ENCODE data around the gene MAP4K2.
"Not testable (repeated sequence)": the region's sequence is repeated elsewhere in the genome, so short reads cannot be mapped to it uniquely, and the experiment has no call there.

MAP4K2 gene

DNA sequence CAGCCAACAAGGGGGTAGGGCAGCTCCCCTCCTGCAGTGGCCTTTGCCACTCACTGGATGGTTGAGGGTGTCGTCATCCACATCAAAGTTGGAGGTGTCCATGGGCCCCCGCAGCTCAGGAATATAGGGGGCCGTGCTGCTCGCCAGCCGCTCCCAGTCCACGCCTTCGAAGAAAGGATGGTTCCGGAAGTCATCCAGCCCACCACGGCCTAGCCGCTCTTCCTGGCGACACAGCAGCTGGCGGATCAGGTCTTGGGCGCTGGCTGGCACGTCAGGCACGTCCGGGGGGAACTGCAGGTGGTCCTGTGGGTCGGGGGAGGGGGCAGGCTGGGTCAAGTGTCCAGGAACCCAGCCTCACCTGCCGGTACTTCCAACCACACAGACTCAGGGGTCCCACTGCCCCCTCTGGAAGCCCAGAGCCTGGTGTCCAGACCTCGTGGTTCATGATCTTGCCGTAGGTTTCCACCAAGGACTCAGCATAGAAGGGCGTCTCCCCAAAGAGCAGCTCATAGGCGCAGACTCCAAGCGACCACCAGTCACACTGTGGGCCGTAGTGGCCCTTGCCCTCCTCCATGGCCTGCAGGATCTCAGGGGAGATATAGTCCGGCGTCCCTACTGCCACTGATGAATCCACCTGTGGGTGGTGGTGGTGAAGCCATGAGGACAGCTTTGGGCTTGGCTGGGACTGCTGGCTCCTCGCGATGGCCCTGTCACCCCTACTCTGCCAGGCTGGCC lies 35.8 kb upstream of the MAP4K2 start:
- no peak for DNase-seq

DNA sequence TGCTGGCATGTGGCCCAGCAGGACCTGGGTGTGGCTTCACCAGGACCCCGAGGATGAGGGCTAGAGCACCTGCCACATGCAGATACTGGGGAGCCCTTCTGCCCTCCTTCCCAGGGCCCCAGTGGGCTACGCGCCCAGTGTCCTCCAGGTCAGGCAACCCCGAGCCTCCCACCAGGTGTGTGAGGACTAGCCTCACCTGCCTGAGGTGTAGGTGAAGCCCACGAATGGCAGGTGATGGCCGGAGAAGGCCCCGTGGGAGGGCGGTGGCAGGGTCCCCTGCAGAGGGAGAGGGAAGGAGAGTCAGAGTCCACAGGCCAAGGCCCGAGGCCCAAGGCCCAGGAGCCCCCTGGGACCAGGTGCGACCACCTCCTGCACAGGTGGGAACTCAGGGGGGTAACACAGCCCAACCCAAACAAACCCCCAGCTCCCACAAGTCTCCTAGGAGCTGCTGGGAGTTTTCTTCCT lies 34.9 kb upstream of the MAP4K2 start:
- DNase-seq, result no peak

DNA sequence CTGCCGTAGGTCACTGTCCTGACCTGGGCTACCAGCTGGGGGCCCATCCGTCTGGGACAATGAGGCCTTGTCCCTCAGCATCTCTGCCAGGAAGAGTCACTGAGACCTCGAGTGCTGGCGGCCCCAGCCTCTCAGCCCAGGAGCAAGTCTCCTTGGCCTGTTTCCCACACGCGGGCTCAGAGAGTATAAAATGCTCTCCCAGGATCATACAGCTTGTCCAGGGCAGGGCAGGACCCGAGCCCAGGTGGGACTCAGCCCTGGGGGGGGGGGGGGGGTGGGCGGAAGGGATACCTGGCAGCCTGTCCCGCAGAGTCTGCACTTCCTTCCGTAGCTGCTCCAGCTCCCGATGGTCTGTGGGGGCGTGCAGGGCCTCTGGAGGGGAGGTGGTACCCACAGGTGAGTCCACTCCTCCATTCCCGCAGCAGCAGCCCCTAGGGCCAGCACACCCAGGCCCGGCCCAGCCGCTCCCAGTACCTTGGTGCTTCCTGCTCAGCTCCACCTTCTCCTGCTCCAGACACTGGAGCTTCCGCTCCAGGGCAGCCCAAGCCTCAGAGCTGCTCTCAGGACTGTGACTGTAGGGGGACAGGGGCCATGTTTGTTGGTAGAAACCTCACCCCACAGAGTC lies 33.5 kb upstream of the MAP4K2 start:
- DNase-seq, result no peak

DNA sequence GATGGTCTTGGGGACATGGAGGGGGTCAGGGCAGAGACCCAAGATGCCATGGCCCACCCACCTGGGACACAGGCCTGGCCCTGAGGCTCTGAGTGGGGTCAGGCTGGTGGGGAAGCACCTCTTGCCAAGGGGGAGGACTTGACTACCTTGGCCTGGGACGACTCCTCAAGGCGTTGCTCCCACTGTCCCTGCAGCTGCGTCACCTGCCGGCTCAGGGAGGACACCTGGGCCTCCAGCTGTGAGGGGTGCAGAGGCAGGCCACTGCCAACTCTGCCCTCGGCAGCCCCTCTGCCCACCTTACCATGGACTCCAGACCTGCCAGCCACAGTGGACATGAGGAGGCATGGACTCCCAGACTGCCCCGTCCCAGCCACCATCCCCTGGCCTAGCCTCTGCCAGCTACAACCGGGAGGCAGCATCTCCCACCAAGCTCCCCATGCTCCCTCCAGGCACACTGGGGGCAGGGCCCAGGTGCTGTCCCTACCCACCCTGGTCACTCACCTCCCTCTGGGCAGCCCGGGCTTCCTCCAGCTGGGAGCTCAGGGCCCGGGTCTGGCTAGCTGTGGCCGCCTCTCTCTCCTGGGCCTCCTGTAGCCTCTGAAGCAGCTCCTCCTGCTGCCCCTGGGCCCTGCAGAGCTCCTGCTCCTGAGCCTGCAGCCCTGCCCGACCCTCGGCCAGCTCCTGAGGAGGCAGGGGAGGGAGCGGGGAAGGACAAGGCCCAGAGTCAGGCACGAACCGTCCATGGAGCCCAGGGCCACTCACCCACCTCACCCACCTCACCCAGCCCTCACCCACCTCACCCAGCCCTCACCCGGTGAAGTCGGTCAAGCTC lies 32.8 kb upstream of the MAP4K2 start:
- DNase-seq, result no peak

DNA sequence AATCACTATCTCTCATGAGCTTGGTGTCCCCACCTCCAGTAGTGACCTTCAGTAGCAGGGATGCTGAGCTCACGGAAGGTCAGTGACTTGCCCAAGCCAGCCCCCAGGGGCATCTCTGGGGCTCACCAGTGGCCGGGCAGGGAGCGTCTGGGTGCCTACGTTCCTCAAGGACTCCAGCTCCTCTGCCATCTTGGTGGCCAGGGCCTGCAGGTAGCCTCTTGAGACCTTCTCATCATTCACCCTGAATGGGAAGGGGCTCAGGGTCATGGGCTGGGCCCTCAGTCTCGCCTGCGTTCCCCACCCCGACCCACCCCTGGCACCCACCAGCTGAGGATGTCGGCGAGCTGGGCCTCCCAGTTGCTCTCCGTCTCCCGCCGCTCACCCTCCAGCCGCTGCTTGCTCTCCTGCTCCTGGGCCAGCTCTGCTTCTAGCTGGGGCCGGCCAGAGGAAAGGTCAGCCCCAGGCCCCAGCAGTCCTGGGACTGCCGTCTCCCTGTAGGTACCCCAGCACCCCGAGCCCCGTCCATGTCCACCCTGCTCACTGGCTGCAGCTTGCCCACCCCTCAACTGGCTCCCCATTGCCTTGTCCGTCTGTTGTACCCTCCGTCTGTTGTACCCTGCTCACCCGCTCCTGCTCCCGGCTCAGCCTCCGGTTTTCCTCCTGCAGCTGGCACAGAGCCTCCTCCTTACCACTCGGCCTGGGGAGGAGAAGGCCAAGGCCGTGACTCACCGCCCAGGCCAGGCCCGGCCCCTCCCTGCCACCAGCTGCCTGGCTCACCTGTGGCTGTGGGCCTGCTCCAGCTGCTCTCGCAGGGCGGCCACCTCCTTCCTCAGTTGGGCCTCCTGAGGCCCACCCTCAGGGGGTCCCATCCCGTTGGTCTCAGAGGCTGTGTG lies 32.0 kb upstream of the MAP4K2 start:
- DNase-seq, result no peak

DNA sequence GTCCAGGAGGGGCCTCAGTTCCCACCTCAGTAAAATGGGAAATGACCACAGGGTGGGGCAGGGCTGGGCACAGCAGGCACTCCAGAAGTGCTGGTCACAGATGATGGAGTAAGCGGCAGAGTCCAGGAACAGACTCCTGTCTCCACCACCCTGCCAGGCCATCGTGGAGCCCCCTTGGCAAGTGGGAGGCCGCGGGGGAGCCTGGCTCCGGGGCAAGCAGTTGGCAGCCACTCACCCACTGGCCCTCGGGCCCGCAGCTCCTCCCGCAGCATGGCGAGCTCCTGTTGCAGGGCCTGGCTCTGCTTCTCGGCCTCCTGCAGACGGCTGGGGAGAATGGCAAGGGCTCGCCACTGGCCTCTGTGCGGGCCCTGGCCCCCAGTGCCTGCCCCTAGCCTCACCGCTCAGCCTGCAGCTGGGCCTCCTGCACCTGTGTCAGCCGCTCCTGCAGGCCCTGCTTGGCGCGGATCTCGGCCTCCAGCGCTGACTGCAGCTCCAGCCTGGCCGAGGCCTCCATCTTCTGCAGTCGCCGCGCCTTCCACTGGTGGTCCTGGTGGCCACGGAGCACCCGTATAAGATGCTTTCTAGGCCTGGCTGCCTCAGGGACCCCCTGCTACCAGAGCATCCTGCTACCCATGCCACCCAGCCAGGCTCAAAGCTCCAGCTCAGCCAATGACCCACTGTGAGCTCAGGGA lies 31.2 kb upstream of the MAP4K2 start:
- no peak for DNase-seq

DNA sequence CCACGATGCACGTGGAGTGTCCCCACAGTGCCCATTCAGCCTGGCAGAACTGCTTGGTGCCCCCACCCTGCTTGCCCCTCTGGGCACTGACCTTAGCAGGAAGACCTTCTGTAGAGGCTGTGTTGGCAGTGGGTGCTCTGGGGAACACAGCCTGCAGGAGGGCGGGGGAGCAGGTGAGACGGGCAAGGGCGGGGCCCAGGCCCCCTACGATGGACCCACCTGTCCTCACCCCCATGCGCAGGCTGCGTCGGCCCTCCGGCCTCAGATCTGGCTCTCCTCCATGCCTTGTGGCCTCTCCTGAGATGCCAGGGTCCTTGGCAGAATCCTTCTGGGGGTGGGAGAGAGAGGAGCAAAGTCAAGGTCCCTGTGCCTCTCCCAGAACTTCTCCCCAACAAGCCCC lies 30.5 kb upstream of the MAP4K2 start:
- no peak for DNase-seq

DNA sequence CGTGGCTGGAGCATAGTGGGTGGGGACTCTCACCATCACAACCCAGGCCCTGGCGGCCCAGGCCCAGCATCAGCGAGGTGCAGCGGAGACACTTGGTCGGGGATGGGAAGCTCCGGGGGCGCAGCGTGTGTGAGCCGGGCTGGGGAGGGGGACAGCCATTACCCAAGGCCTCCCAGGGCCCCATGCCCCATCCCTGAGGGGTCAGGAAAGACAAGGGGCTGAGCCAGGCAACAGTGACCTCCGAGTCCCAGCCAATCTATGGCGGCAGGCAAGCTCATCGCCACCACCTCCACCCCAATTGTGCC lies 30.1 kb upstream of the MAP4K2 start:
- no peak for DNase-seq

DNA sequence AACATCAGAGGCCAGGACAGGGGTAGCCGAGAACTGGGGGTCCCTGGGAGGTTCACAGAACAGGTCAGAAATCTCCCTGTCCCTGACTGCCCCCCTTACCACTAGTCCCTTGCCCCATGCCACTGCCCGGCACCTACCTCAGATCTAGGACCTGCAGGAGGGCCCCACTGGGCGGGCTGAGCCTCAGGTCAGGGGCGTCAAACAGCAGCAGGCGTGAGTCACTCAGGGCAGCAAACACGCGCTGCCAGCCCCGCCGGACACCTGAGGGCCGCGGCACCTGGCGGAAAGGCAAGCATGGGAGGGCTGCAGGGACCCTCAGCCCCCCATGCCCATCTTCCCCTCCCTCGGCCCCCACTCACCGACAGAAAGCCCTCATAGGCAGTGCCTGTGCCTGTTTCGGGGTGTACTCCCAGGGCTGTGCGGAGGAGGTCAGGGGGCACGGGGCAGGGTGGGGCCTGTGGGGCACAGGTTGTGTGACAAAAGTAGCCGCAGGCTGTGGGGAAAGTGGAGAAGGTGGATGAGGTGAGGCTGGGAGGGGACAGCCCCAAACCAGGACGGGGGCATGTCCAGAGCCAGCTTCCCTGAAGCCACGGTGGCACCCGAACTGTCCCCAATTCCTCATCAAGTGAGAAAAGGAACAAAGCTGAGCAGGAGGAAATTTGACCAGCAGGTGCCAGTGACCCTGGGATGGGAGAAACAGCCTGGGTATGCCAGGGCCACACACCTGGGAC lies 29.6 kb upstream of the MAP4K2 start:
- no peak for DNase-seq

DNA sequence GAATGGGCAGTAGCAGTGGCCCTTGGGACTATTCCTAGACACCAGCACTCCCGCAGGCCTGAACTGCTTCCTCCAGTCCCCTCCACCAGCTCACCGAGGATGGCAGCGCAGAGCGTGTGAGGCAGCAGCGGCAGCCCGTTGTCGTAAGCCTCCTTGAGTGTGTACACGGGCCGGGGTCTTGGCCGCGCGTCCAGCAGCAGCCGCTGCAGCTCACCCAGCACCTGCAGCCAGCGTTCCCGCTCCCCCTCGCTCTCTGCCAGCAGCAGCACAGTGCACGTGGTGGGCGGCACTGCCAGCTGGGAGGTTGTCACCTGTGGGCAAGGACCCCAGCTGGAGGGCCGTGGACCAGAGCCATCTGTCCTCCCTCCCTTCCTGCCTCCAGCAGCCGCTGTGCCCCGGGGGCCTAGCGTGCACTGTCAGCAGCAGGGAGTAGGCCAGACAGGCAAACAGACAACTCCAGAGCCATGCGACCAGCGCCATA lies 28.4 kb upstream of the MAP4K2 start:
- no peak for DNase-seq

DNA sequence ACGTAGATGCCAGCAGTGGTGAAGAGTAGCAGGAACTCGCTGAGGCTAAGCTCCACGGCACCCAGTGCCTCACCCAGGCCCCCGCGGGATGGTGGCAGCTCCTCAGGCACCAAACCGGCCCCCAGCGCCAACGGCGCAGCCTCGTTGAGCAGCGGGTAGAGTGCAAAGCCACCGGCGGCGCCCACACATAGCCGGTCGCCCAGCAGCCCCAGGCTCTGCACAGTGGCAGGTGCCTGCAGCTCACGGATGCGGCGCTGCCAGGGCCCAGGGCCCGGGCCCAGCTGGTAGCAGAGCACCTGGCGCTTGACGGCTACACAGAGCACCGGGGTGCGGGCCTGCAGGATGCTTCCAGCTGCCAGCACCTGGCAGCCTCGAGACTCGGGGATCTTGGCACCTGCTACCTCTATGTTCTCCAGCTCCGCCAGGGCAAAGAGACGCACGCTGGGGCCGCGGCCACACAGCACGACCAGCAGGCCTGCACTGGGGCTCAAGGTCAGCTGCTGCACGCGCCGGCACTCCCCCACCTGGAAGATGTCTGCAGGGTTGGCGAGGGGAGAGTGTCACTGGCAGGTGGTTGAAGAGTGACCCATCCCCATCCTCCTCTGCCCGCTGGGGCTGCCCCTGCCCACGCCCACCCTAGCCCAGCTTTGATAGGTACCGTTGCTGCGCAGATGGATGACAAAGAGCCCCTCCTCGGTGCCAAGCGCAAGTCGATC lies 26.7 kb upstream of the MAP4K2 start:
- DNase-seq, result no peak

DNA sequence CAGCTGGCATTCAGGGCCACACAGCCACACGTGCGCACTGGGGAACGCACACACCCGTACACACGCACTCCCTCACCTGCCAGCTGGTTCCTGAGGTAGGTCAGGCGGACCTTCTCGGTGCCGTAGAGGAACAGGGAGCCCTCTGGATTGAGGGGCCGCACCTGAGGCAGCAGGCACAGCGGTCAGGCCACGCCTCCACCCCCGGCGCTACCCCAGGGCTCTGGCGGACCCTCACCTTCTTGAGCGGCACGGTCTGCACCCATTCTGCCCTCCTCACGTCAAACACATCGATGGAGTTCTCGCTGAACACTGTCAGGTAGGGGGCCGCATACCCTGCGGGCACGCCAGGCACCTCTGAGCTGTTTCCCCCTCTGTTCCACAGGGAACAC lies 24.4 kb upstream of the MAP4K2 start:
- no peak for DNase-seq

DNA sequence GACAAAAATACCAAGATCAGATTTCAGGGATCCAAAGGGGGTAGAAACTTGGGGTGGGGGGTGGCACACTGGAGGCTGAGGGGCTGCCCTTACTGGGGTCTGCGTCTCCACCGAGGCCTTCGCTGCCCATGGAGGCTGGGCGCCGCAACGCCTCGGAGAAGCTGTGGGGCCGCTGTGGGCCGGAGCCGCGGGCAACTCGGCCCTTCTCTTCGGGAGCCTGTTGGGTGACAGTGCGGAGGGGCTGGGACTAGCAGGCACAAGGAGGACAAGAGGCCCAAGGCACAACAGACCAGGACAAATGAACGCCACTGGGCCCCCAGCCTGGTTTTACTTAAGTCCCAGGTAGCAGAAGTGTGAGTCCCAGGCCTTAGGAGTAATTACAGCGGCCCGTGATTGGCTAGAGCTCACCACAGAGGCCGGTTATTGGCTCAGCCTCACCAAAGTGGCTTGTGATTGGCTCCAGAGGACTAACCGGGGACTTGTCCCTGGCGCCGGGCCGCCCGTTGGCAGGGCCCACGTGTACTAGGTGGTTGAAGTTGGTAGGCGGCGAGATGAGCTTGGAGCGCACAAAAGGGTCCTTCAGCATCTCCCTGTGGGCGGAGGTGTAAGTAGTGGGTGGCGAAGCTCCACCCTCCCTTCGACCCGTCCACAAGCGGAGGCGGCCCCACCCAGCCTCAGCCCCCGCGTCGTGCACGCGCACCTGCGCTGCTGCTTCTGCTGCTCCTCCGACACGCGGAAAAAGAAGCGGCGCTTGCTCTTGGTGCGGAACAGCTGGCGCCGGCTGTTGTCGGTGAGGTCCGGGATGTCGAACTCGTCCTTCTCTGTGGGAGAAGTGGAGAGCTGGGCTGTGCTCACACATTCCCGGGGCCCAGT lies 23.8 kb upstream of the MAP4K2 start:
- DNase-seq, result no peak

DNA sequence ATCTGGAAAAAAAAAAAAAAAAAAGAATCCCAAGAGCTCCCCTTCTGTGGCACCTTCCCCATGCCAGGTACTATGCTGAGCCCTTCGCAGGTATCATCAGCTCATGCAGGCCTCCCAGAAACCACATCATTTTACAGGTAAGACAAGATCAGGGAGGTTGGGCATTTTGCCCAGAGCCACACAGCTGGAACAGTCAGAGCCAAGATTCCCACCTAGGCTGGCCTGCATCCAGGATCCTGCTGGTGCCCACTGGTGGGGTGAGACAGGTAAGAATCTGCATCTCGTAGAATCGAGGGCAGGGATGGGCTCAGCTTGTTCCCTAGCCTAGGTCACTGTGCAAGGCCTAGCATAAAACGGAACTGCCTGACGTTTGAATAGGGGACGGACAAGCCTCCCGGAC lies 23.0 kb upstream of the MAP4K2 start:
- no peak for DNase-seq

DNA sequence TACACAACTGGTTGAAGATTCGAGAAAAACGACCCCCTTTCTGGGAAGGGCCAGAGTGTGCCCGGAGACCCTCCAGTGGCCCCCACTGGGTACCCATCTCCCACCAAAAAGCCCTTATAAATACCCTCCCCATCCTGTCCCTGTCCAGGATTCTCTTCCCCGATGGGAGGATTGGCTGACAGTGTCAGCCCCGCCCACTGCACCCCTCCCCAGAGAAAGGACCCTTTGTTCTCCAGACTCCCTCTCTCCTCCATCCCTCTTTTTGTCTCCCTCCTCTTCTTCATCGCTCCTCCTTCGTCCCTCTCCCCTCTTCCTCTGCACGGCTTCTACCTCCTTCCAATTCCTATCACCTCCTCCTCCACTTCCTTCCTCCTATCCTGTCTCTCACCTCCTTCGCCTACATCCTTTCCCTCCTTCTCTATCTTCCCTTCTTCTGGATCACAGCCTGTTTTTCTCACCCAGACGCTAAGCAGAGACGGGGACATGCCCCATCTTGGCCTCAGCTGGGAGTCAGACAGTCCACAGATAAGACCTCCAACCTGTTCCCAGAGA lies 20.6 kb upstream of the MAP4K2 start:
- DNase-seq, result no peak

DNA sequence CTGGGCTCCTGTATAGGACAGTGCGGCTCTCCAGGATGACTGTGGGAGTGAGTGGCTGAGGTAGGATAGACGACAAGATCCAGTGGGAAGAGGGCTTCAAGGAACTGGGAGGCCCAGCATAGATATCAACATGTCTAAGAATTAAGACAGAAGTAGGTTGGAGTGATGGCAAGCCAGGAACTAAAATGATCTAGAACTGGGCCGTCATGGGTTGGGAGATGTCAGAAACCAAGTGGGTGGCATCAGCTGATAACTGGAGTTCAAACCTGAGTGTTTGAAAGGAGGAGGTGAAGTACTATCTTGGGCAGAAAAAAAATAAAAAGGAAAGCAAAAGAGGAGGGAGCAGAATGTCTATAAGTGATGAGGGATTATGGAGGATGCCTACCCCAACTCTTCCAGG lies 14.5 kb upstream of the MAP4K2 start:
- DNase-seq, result no peak

DNA sequence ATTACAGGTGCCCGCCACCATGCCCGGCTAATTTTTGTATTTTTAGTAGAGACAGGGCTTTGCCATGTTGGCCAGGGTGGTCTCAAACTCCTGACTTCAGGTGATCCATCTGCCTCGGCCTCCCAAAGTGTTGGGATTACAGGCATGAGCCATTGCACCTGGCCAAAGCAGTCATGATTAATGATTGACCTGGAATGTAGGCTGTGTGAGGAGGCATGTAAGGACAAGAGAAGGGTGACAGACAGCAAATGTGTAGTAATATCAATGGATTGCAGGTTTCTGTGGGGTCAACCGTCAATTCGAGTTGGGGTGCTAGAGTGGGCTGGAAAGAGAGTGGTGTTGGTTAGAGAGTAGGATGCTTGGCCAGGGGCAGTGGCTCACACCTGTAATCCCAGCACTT lies 12.4 kb upstream of the MAP4K2 start:
- not testable (repeated sequence) for DNase-seq

DNA sequence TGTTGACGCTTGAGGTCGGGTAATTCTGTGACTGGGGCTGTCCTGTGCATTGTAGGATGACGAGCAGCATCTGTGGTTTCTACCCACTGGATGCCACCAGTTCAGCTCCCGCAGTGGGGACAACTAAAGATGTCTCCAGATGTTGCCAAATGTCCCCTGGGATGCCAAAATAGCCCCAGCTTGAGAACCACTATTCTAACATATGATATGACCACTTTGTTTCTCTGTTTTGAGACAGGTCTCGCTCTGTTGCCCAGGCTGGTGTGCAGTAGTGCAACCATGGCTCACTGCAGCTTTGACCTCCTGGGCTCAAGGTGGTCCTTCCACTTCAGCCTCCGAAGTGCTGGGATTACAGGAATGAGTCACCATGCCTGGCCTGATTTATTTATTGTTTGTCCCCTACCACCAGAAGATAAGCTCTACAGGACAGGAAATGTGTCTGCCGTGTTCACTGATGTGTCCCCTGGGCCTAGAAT lies 11.7 kb upstream of the MAP4K2 start:
- no peak for DNase-seq

DNA sequence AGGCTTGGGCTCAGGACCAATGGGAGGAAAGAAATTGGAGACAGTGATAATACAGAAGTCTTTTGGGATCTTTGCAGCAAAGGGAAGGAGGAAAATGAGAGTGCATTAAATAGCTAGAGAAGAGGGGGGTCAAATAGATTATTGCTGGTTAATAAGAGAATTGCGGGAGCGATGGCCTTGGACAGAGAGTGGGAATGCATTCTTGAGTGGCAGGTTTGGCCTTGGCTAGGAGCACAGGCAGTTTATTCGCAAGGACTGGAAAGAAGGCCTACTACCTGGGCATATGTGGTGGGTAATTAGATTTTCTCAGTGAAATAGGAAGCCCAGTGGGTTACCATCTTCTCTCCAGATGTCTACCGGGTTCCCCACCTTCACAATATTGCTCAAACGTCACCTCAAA lies 10.8 kb upstream of the MAP4K2 start:
- DNase-seq, result no peak
